Activated naive CD8-positive, alpha-beta T cell treated with anti-CD3 and anti-CD28 coated beads for 36 hours (primary cell): Measurements from ENCODE around the gene GRK5. TPM values are rescaled to one million over a fixed set of nuclear protein-coding genes. Genes with fewer than 3 reads are reported as not detected.

Experiments used
- DNase-seq: peaks from one replicate; pipeline ENCODE4 v3.0.0; 2021
- H3K27ac Mint-ChIP-seq: one replicate; pipeline ENCODE4 v1.8.0; 2022; ENCODE audit warnings: mild to moderate bottlenecking, moderate library complexity, mixed read lengths
- H3K27me3 Mint-ChIP-seq: one replicate; pipeline ENCODE4 v1.8.0; 2022; ENCODE audit warnings: mild to moderate bottlenecking, mixed read lengths
- H3K36me3 Mint-ChIP-seq: one replicate; pipeline ENCODE4 v1.8.0; 2021; ENCODE audit warnings: mild to moderate bottlenecking, mixed read lengths
- H3K4me1 Mint-ChIP-seq: one replicate; pipeline ENCODE4 v1.8.0; 2021; ENCODE audit warnings: mixed read lengths
- H3K4me3 Mint-ChIP-seq: one replicate; pipeline ENCODE4 v1.8.0; 2022; ENCODE audit warnings: mild to moderate bottlenecking, moderate library complexity, mixed read lengths
- H3K9me3 Mint-ChIP-seq: one replicate; pipeline ENCODE4 v1.8.0; 2022; ENCODE audit warnings: mixed read lengths
- total RNA-seq, 2 experiments: library from RNA; stranded (reverse); gene quantifications; one replicate each; pipeline ENCODE4 v1.2.3, GENCODE V29; 2021

The GRK5 gene
- total RNA-seq, 2 experiments from 2014 or later, result 12.8 TPM

DNA sequence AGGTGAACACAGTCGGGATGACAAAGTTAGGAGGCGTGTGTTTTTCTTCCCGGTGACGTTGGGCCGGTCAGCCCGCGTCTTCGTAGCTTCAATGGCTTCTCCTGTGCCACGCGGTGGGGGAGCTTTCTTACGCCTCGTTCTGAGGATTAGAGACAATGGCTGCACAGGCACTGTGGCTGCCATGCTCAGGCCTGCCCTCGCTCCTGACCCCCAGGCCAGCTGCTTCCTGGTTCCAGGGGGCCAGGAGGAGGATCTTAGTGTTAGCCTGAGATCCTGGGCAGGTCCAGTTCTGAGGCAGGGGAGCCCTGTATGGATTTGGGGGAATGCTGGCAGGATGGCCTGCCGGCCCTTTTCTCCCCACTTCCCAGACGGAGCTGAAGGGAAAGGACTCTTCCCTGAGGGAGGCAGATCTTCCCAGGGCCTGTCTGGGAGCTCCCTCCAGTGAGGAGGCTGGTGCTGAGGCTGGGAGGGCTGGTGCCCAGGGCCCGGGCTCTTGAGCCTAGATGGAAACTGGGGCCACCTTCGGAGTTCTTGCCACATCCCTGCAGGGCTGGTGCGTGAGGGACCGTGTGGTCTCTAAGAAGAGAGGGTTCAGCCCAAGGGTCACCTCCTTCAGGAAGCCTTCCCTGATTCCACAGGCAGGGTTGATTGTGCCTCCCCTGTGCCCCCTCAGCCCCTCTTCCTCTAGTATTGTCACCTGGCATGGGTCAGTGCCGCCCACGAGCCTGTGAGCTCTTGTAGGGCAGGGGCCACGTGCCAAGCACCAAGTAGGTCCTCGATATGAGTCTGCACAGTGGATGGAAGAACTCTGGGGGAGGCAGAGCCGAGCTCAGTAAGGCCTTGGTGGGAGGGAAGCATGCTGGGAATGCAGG, 101.4 kb downstream of the GRK5 start:
- H3K4me3 Mint-ChIP-seq, result no peak overlapping the region
- no peak for DNase-seq
- no peak overlapping the region for H3K27ac Mint-ChIP-seq
- peaks cover 3% of the 10 kb centered on the region for H3K27me3 Mint-ChIP-seq
- peaks cover 3% of the 10 kb centered on the region for H3K9me3 Mint-ChIP-seq
- H3K4me1 Mint-ChIP-seq, result peaks cover 58% of the 10 kb centered on the region
- peaks cover 16% of the 10 kb centered on the region for H3K36me3 Mint-ChIP-seq

- no peak for DNase-seq
- Mint-ChIP-seq H3K4me1 (peaks cover 61% of the 10 kb centered on the region), H3K36me3 (peaks cover 16% of the 10 kb centered on the region), H3K27ac (no peak overlapping the region), H3K9me3 (peaks cover 3% of the 10 kb centered on the region), H3K4me3 (no peak overlapping the region), H3K27me3 (peaks cover 3% of the 10 kb centered on the region)
These were observed 102.0 kb downstream of the GRK5 start for GRCh38 chr10:119309423-119309770.

DNA sequence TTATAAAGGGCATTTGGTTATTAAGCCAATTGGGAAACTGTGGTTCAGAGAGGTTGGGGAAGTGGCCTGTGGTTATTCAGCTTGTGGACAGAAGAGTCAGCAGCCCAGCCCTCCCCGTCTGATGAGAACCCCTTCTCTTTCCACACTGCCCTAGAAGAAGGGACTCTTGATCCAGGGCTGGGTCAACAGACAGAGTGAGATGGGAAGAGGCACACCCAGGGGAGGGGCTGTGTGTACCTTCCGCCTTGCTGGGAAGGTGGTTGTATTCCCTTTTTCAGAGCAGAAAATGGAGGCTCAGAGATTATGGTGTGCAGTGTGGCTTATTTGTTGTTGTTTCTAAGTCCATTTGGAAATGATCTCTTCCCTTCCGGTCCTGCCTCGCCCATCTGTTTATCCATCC, 103.4 kb downstream of the GRK5 start:
- no peak overlapping the region for H3K27ac Mint-ChIP-seq
- H3K4me1 Mint-ChIP-seq, result peaks cover 61% of the 10 kb centered on the region
- H3K27me3 Mint-ChIP-seq, result peaks cover 3% of the 10 kb centered on the region
- H3K4me3 Mint-ChIP-seq, result no peak overlapping the region
- no peak for DNase-seq
- peaks cover 11% of the 10 kb centered on the region for H3K36me3 Mint-ChIP-seq
- H3K9me3 Mint-ChIP-seq, result peaks cover 3% of the 10 kb centered on the region

- Mint-ChIP-seq H3K4me1 (peaks cover 60% of the 10 kb centered on the region), H3K4me3 (no peak overlapping the region), H3K27ac (no peak overlapping the region), H3K27me3 (peaks cover 3% of the 10 kb centered on the region), H3K36me3 (peaks cover 10% of the 10 kb centered on the region), H3K9me3 (peaks cover 3% of the 10 kb centered on the region)
- DNase-seq, result no peak
These were observed 104.9 kb downstream of the GRK5 start for GRCh38 chr10:119312241-119312640.

DNA sequence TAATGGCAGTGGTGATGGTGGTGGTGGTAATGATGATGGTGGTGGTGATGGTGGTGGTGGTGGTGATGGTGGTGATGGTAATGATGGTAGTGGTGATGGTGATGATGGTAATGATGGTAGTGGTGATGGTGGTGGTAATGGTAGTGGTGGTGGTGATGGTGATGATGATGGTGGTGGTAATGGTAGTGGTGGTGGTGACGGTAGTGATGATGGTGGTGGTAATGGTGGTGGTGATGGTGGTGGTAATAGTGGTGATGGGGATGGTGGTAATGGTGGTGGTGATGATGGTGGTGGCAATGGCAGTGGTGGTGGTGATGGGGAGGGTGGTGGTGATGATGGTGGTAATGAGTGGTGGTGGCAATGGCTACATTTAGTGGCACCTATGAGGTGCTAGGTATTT, 105.7 kb downstream of the GRK5 start:
- Mint-ChIP-seq H3K4me1 (peaks cover 55% of the 10 kb centered on the region), H3K27ac (peak overlapping the region; percentile 7), H3K27me3 (peaks cover 3% of the 10 kb centered on the region), H3K4me3 (no peak overlapping the region), H3K36me3 (peaks cover 10% of the 10 kb centered on the region), H3K9me3 (peaks cover 3% of the 10 kb centered on the region)
- no peak for DNase-seq

DNA sequence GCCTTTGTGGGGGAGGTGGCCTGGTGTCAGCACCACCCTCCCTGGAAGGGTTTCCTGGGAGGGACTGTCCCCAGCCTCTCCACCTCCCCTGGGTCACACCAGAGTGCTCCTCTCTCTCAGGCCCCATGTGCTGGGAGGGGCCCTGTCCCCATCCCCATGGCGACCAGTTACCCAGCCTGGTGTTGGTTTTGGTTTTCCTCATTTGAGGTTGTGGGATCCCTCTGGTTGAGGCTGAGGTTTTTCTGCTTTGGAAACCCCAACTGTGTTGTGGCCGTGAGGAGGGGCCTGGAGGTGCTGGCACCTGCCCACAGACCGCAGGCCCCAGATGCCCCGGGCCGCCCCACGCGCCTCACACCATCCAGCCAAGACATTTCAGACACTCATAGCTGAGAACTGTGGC, 106.3 kb downstream of the GRK5 start:
- no peak overlapping the region for H3K27ac Mint-ChIP-seq
- H3K27me3 Mint-ChIP-seq, result peaks cover 3% of the 10 kb centered on the region
- H3K36me3 Mint-ChIP-seq, result peaks cover 10% of the 10 kb centered on the region
- peaks cover 55% of the 10 kb centered on the region for H3K4me1 Mint-ChIP-seq
- peak; percentile 74 for DNase-seq
- peaks cover 3% of the 10 kb centered on the region for H3K9me3 Mint-ChIP-seq
- no peak overlapping the region for H3K4me3 Mint-ChIP-seq

- peaks cover 55% of the 10 kb centered on the region for H3K4me1 Mint-ChIP-seq
- H3K27ac Mint-ChIP-seq, result no peak overlapping the region
- H3K4me3 Mint-ChIP-seq, result no peak overlapping the region
- peaks cover 3% of the 10 kb centered on the region for H3K9me3 Mint-ChIP-seq
- peaks cover 10% of the 10 kb centered on the region for H3K36me3 Mint-ChIP-seq
- DNase-seq, result no peak
- H3K27me3 Mint-ChIP-seq, result peaks cover 3% of the 10 kb centered on the region
These were observed 106.7 kb downstream of the GRK5 start for GRCh38 chr10:119314061-119314460.

- Mint-ChIP-seq H3K27me3 (peaks cover 3% of the 10 kb centered on the region), H3K9me3 (peaks cover 3% of the 10 kb centered on the region), H3K27ac (no peak overlapping the region), H3K4me3 (no peak overlapping the region), H3K4me1 (peaks cover 54% of the 10 kb centered on the region), H3K36me3 (peaks cover 10% of the 10 kb centered on the region)
- no peak for DNase-seq
These were observed 107.1 kb downstream of the GRK5 start for GRCh38 chr10:119314486-119314885.

- H3K27ac Mint-ChIP-seq, result peak overlapping the region; percentile 91
- DNase-seq, result peak; percentile 83
- H3K36me3 Mint-ChIP-seq, result peaks cover 10% of the 10 kb centered on the region
- H3K4me1 Mint-ChIP-seq, result peaks cover 51% of the 10 kb centered on the region
- H3K27me3 Mint-ChIP-seq, result peaks cover 3% of the 10 kb centered on the region
- peaks cover 3% of the 10 kb centered on the region for H3K9me3 Mint-ChIP-seq
- peak overlapping the region; percentile 32 for H3K4me3 Mint-ChIP-seq
These were observed 108.0 kb downstream of the GRK5 start for GRCh38 chr10:119315128-119316001.

- H3K4me3 Mint-ChIP-seq, result no peak overlapping the region
- H3K36me3 Mint-ChIP-seq, result peaks cover 9% of the 10 kb centered on the region
- no peak for DNase-seq
- H3K9me3 Mint-ChIP-seq, result peaks cover 3% of the 10 kb centered on the region
- H3K27ac Mint-ChIP-seq, result peak overlapping the region; percentile 91
- no peaks in the 10 kb centered on the region for H3K27me3 Mint-ChIP-seq
- peaks cover 53% of the 10 kb centered on the region for H3K4me1 Mint-ChIP-seq
These were observed 108.6 kb downstream of the GRK5 start for GRCh38 chr10:119316002-119316358.

- no peak overlapping the region for H3K27ac Mint-ChIP-seq
These were observed 109.3 kb downstream of the GRK5 start for GRCh38 chr10:119316729-119317097.

DNA sequence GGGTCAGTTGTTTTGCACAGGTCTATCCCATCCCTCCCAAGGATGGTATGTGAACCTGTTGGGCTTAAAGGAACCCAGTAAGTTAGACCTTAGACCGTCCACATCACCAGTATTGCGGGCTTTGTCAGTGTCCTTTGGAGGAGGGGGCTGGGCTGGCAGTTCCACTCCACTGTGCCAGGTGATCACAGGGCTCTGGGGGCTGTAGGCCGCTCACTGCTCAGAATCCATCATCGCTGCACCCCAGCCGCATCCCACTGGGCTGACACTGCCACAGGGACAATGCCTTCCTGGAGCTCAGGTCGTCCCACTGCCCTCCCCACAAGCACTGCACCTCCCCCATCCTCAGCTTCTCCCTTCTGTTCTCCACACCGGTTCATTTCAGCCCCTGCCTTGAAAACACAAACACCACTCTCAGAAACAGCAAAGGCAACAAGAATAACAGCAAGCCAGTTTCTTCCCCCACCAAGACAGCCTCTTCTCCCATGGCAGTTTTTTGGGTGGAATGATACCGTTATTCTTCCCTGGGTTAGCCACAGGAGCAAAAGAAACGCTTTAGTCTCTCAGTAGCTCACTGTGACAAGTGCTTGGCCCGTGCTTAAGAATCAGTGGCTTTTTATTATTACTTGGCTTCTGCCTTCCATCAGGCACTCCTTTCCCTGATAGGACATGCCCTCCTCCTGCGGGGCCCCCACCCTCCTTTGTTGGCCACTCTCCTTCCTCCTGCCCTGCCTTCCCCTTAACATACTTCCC, 111.2 kb downstream of the GRK5 start:
- H3K4me3 Mint-ChIP-seq, result no peak overlapping the region
- DNase-seq, result no peak
- peaks cover 44% of the 10 kb centered on the region for H3K4me1 Mint-ChIP-seq
- peaks cover 1% of the 10 kb centered on the region for H3K9me3 Mint-ChIP-seq
- H3K27ac Mint-ChIP-seq, result no peak overlapping the region
- H3K36me3 Mint-ChIP-seq, result no peaks in the 10 kb centered on the region
- H3K27me3 Mint-ChIP-seq, result no peaks in the 10 kb centered on the region

More at GRCh38 chr10:119316729-119317097, 109.3 kb downstream of the GRK5 start:
- Mint-ChIP-seq H3K9me3 (peaks cover 4% of the 10 kb centered on the region), H3K4me3 (no peak overlapping the region), H3K27me3 (no peaks in the 10 kb centered on the region), H3K4me1 (peaks cover 56% of the 10 kb centered on the region), H3K36me3 (peaks cover 7% of the 10 kb centered on the region)
- DNase-seq, result no peak

- DNase-seq, result no peak
- H3K36me3 Mint-ChIP-seq, result no peaks in the 10 kb centered on the region
- peaks cover 36% of the 10 kb centered on the region for H3K4me1 Mint-ChIP-seq
- H3K27ac Mint-ChIP-seq, result no peak overlapping the region
- no peaks in the 10 kb centered on the region for H3K27me3 Mint-ChIP-seq
- no peak overlapping the region for H3K4me3 Mint-ChIP-seq
- H3K9me3 Mint-ChIP-seq, result peaks cover 1% of the 10 kb centered on the region
These were observed 112.0 kb downstream of the GRK5 start for GRCh38 chr10:119319161-119319919.

DNA sequence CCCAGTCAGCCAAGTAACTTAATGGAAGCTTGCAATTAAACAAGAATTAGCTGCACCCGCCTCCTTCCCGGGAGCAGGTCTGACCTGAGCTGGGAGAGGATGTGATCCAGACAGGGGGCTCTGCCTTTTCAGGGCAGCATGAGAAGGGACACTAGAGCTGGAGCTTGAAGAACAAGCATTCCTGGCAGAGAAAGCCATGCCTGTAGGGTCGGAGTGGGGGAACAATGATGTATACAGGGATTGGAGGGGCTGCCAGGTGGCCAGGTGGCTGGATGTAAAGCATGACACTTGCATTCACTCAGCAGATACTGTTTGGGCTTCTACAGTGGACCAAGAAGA, 112.5 kb downstream of the GRK5 start:
- no peaks in the 10 kb centered on the region for H3K27me3 Mint-ChIP-seq
- no peak overlapping the region for H3K4me3 Mint-ChIP-seq
- H3K9me3 Mint-ChIP-seq, result peaks cover 1% of the 10 kb centered on the region
- H3K36me3 Mint-ChIP-seq, result no peaks in the 10 kb centered on the region
- H3K4me1 Mint-ChIP-seq, result peaks cover 32% of the 10 kb centered on the region
- H3K27ac Mint-ChIP-seq, result no peak overlapping the region
- DNase-seq, result no peak
